Measurements from ENCODE around the gene PKHD1. TPM values are rescaled to one million over a fixed set of nuclear protein-coding genes. Genes with fewer than 3 reads are reported as not detected.

The PKHD1 gene
- total and polyA plus RNA-seq, 2 donors (not counting 1 experiment from before 2014, with no cell fraction given) = not detected

- POLR2A ChIA-PET = no interaction called here
- intact Hi-C loops (cut with micrococcal nuclease) = no loop called here
These were observed 47.8 kb upstream of the PKHD1 start for GRCh38 chr6:52135217-52135616.

GRCh38 chr6:52134011-52134410 lies 46.6 kb upstream of the PKHD1 start:
- POLR2A ChIA-PET = no interaction called here
- no peak overlapping the region for H3K27ac Mint-ChIP-seq
- H2AFZ ChIP-seq (ENCODE audit: insufficient read depth, low read depth, low read length, poor library complexity, severe bottlenecking) = peak overlapping the region; percentile 30

More at GRCh38 chr6:52135217-52135616, 47.8 kb upstream of the PKHD1 start:
- ATAC-seq (ENCODE audit: low read depth) (no peak), DNase-seq (no peak)
- no peaks in the 10 kb centered on the region for H3K79me2 ChIP-seq (ENCODE audit: control insufficient read depth, insufficient read depth, low read length)
- Mint-ChIP-seq H3K9me3 (ENCODE audit: insufficient read depth) (no peaks in the 10 kb centered on the region), H3K4me3 (no peak overlapping the region), H3K27me3 (peaks cover 11% of the 10 kb centered on the region), H3K27ac (no peak overlapping the region), H3K4me1 (peaks cover 4% of the 10 kb centered on the region)
- H4K20me1 ChIP-seq (ENCODE audit: control insufficient read depth, insufficient read depth, low read length, poor library complexity, severe bottlenecking) = no peaks in the 10 kb centered on the region
- CTCF ChIA-PET = no interaction called here
- H3K27ac ChIP-seq (ENCODE audit: low read length in 2 of 2) = no peak overlapping the region
- H3K4me1 ChIP-seq (ENCODE audit: control insufficient read depth in 2 of 2, insufficient read depth in 2 of 2, low read length in 2 of 2) = no peaks in the 10 kb centered on the region
- H3K4me3 ChIP-seq (ENCODE audit: control extremely low read depth in 1 of 5, extremely low read depth in 1 of 5, insufficient read depth in 1 of 5, low read depth in 2 of 5, low read length in 4 of 5) = no peak overlapping the region
- no peak for TF ChIP-seq EZH2 (IDR thresholded peaks at IDR 0.05; ENCODE audit: borderline replicate concordance, insufficient read depth, low read depth, low read length, poor library complexity, severe bottlenecking)
- no peak for TF ChIP-seq CTCF (IDR thresholded peaks at IDR 0.05)
- no peaks in the 10 kb centered on the region for H3K9me3 ChIP-seq (ENCODE audit: control extremely low read depth in 1 of 3, control insufficient read depth in 2 of 3, insufficient read depth in 1 of 3, low read length in 2 of 3)
- H3K36me3 ChIP-seq (replicated peaks in 1 of 2; ENCODE audit: control extremely low read depth in 1 of 2, control insufficient read depth in 1 of 2, extremely low read depth in 1 of 2, insufficient read depth in 2 of 2, low read length in 1 of 2) = no peaks in the 10 kb centered on the region
- H3K4me2 ChIP-seq (replicated peaks; ENCODE audit: low read depth, low read length, poor library complexity, severe bottlenecking) = no peak overlapping the region
- 100% methylated on average over 1 of the region's 4 CpGs for WGBS (ENCODE audit: insufficient coverage)
- H2AFZ ChIP-seq (ENCODE audit: insufficient read depth, low read depth, low read length, poor library complexity, severe bottlenecking) = no peak overlapping the region
- no peaks in the 10 kb centered on the region for H3K27me3 ChIP-seq (replicated peaks in 1 of 4; ENCODE audit: control extremely low read depth in 1 of 4, control insufficient read depth in 3 of 4, insufficient read depth in 4 of 4, low read length in 3 of 4)
- H3K9ac ChIP-seq (ENCODE audit: low read length) = no peak overlapping the region

More at GRCh38 chr6:52134011-52134410, 46.6 kb upstream of the PKHD1 start:
- Mint-ChIP-seq H3K9me3 (ENCODE audit: insufficient read depth) (no peaks in the 10 kb centered on the region), H3K4me3 (no peak overlapping the region), H3K4me1 (peaks cover 4% of the 10 kb centered on the region), H3K27me3 (peaks cover 13% of the 10 kb centered on the region)
- H3K79me2 ChIP-seq (ENCODE audit: control insufficient read depth, insufficient read depth, low read length) = no peaks in the 10 kb centered on the region
- no peaks in the 10 kb centered on the region for H4K20me1 ChIP-seq (ENCODE audit: control insufficient read depth, insufficient read depth, low read length, poor library complexity, severe bottlenecking)
- WGBS (ENCODE audit: insufficient coverage) = 100% methylated on average over 1 of the region's 3 CpGs
- no peak overlapping the region for H3K9ac ChIP-seq (ENCODE audit: low read length)
- no peaks in the 10 kb centered on the region for H3K4me1 ChIP-seq (ENCODE audit: control insufficient read depth in 2 of 2, insufficient read depth in 2 of 2, low read length in 2 of 2)
- H3K27me3 ChIP-seq (replicated peaks in 1 of 4; ENCODE audit: control extremely low read depth in 1 of 4, control insufficient read depth in 3 of 4, insufficient read depth in 4 of 4, low read length in 3 of 4) = no peaks in the 10 kb centered on the region
- no peak overlapping the region for H3K27ac ChIP-seq (ENCODE audit: low read length in 2 of 2)
- CTCF ChIA-PET = no interaction called here
- no peak overlapping the region for H3K4me3 ChIP-seq (ENCODE audit: control extremely low read depth in 1 of 5, extremely low read depth in 1 of 5, insufficient read depth in 1 of 5, low read depth in 2 of 5, low read length in 4 of 5)
- no peak overlapping the region for H3K4me2 ChIP-seq (replicated peaks; ENCODE audit: low read depth, low read length, poor library complexity, severe bottlenecking)
- no peak for DNase-seq
- TF ChIP-seq CTCF (IDR thresholded peaks at IDR 0.05) = no peak
- TF ChIP-seq EZH2 (IDR thresholded peaks at IDR 0.05; ENCODE audit: borderline replicate concordance, insufficient read depth, low read depth, low read length, poor library complexity, severe bottlenecking) = no peak
- intact Hi-C loops (cut with micrococcal nuclease) = no loop called here
- H3K36me3 ChIP-seq (replicated peaks in 1 of 2; ENCODE audit: control extremely low read depth in 1 of 2, control insufficient read depth in 1 of 2, extremely low read depth in 1 of 2, insufficient read depth in 2 of 2, low read length in 1 of 2) = no peaks in the 10 kb centered on the region
- no peaks in the 10 kb centered on the region for H3K9me3 ChIP-seq (ENCODE audit: control extremely low read depth in 1 of 3, control insufficient read depth in 2 of 3, insufficient read depth in 1 of 3, low read length in 2 of 3)
- ATAC-seq (ENCODE audit: low read depth) = no peak

Measured in B cell (primary cell).